Measurements from ENCODE around the gene MEN1. TPM values are rescaled to one million over a fixed set of nuclear protein-coding genes. Genes with fewer than 3 reads are reported as not detected.

The MEN1 gene
- total and polyA plus RNA-seq, 9 of the 15 experiments (the other 6 are each of a cell fraction or from before 2014, with no cell fraction given): 3.4 to 57.2 (median 19.3) TPM

DNA sequence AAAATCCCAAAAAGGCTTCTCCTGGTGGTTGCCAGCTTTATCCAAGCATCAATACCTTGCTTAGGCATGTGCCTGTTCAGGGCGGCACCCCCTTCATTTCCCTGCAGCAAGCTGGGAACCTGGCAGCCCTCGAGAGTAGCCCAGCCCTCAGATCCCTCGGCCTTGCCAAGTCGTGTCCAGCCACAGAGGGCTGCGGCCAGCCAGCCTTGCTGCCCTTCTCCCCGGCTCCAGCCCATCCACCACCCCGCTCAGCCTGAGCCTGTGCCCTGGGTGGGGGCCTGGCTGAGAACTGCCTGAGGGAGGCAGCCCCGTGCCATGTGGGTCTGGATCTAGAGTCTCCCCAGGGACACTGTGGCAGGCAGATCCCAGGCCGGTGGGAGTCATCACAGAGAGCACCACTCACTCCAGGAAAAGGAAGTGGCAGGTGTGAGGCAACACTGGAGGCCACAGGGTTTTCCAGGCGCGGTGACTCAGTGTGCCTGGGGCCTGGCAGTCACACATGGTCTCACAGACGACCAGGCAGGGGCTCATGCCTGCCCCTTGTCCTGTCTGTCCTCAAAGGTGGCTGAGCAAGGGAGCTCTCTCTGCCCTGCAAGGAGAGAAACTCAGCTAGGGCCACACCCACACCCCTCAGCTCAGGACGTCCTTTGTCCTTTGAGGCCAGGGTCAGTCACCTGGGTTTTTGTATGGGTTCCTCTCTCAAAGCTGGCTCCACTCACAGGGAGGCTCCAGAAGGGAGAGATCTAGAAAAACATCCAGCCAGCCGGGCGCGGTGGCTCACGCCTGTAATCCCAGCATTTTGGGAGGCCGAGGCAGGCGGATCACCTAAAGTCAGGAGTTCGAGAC, 46.3 kb upstream of the MEN1 start (continued):
- TF ChIP-seq ZNF561 (CRISPR knock-in tag; conservative IDR thresholded peaks at IDR 0.05) (no peak), ILF3 (IDR thresholded peaks at IDR 0.05; ENCODE audit: borderline replicate concordance) (no peak), ZNF77 (CRISPR knock-in tag; IDR thresholded peaks at IDR 0.05) (no peak), ZNF165 (CRISPR knock-in tag; IDR thresholded peaks at IDR 0.05; ENCODE audit: borderline replicate concordance) (no peak), CBFA2T3 (IDR thresholded peaks at IDR 0.05) (no peak)
- TF ChIP-seq, protein P1, sequence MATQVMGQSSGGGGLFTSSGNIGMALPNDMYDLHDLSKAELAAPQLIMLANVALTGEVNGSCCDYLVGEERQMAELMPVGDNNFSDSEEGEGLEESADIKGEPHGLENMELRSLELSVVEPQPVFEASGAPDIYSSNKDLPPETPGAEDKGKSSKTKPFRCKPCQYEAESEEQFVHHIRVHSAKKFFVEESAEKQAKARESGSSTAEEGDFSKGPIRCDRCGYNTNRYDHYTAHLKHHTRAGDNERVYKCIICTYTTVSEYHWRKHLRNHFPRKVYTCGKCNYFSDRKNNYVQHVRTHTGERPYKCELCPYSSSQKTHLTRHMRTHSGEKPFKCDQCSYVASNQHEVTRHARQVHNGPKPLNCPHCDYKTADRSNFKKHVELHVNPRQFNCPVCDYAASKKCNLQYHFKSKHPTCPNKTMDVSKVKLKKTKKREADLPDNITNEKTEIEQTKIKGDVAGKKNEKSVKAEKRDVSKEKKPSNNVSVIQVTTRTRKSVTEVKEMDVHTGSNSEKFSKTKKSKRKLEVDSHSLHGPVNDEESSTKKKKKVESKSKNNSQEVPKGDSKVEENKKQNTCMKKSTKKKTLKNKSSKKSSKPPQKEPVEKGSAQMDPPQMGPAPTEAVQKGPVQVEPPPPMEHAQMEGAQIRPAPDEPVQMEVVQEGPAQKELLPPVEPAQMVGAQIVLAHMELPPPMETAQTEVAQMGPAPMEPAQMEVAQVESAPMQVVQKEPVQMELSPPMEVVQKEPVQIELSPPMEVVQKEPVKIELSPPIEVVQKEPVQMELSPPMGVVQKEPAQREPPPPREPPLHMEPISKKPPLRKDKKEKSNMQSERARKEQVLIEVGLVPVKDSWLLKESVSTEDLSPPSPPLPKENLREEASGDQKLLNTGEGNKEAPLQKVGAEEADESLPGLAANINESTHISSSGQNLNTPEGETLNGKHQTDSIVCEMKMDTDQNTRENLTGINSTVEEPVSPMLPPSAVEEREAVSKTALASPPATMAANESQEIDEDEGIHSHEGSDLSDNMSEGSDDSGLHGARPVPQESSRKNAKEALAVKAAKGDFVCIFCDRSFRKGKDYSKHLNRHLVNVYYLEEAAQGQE (IDR thresholded peaks at IDR 0.05; ENCODE audit: borderline replicate concordance): no peak
- TF ChIP-seq, protein P1 (CRISPR knock-in tag; IDR thresholded peaks at IDR 0.05; ENCODE audit: low read depth): 0 out of 2 replicates have a peak, but pooled peaks have one; percentile 57
- TF ChIP-seq, protein P2, sequence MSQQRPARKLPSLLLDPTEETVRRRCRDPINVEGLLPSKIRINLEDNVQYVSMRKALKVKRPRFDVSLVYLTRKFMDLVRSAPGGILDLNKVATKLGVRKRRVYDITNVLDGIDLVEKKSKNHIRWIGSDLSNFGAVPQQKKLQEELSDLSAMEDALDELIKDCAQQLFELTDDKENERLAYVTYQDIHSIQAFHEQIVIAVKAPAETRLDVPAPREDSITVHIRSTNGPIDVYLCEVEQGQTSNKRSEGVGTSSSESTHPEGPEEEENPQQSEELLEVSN (IDR thresholded peaks at IDR 0.05; ENCODE audit: borderline replicate concordance in 1 of 2, extremely low read depth in 1 of 2, insufficient read depth in 1 of 2, insufficient read length in 1 of 2, low read depth in 1 of 2, low read length in 1 of 2, poor library complexity in 1 of 2, severe bottlenecking in 1 of 2): no peak
- TF ChIP-seq, protein P3, sequence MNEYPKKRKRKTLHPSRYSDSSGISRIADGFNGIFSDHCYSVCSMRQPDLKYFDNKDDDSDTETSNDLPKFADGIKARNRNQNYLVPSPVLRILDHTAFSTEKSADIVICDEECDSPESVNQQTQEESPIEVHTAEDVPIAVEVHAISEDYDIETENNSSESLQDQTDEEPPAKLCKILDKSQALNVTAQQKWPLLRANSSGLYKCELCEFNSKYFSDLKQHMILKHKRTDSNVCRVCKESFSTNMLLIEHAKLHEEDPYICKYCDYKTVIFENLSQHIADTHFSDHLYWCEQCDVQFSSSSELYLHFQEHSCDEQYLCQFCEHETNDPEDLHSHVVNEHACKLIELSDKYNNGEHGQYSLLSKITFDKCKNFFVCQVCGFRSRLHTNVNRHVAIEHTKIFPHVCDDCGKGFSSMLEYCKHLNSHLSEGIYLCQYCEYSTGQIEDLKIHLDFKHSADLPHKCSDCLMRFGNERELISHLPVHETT (CRISPR knock-in tag; conservative IDR thresholded peaks at IDR 0.05 in 1 of 2, IDR thresholded peaks at IDR 0.05 in 1 of 2): no peak
- TF ChIP-seq, protein P4, sequence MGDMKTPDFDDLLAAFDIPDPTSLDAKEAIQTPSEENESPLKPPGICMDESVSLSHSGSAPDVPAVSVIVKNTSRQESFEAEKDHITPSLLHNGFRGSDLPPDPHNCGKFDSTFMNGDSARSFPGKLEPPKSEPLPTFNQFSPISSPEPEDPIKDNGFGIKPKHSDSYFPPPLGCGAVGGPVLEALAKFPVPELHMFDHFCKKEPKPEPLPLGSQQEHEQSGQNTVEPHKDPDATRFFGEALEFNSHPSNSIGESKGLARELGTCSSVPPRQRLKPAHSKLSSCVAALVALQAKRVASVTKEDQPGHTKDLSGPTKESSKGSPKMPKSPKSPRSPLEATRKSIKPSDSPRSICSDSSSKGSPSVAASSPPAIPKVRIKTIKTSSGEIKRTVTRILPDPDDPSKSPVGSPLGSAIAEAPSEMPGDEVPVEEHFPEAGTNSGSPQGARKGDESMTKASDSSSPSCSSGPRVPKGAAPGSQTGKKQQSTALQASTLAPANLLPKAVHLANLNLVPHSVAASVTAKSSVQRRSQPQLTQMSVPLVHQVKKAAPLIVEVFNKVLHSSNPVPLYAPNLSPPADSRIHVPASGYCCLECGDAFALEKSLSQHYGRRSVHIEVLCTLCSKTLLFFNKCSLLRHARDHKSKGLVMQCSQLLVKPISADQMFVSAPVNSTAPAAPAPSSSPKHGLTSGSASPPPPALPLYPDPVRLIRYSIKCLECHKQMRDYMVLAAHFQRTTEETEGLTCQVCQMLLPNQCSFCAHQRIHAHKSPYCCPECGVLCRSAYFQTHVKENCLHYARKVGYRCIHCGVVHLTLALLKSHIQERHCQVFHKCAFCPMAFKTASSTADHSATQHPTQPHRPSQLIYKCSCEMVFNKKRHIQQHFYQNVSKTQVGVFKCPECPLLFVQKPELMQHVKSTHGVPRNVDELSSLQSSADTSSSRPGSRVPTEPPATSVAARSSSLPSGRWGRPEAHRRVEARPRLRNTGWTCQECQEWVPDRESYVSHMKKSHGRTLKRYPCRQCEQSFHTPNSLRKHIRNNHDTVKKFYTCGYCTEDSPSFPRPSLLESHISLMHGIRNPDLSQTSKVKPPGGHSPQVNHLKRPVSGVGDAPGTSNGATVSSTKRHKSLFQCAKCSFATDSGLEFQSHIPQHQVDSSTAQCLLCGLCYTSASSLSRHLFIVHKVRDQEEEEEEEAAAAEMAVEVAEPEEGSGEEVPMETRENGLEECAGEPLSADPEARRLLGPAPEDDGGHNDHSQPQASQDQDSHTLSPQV (IDR thresholded peaks at IDR 0.05): peak; percentile 64; the same call in 1 of the 2 replicates
